Activated naive CD4-positive, alpha-beta T cell (primary cell): ENCODE results near the gene EN2.

Experiments
- DNase-seq, 4 experiments: peaks; one replicate each; lab custom pipeline; 2025; lab: John Stamatoyannopoulos, UW

Gene EN2

GRCh38 chr7:155486783-155487508, 29.0 kb downstream of the EN2 start:
- no peak for DNase-seq

GRCh38 chr7:155487509-155488482, 29.9 kb downstream of the EN2 start:
- DNase-seq, result no peak

- no peak for DNase-seq
Observed at GRCh38 chr7:155488483-155489127, 30.7 kb downstream of the EN2 start.

- no peak for DNase-seq
Observed at GRCh38 chr7:155489158-155489840, 31.4 kb downstream of the EN2 start.

GRCh38 chr7:155489862-155490696, 32.1 kb downstream of the EN2 start:
- no peak for DNase-seq

- DNase-seq, result no peak
Observed at GRCh38 chr7:155490697-155491628, 33.0 kb downstream of the EN2 start.

GRCh38 chr7:155491812-155492211, 33.9 kb downstream of the EN2 start:
- DNase-seq, result no peak

GRCh38 chr7:155493744-155494538, 36.0 kb downstream of the EN2 start:
- DNase-seq, result no peak

GRCh38 chr7:155494551-155494950, 36.6 kb downstream of the EN2 start:
- no peak for DNase-seq

GRCh38 chr7:155495440-155496248, 37.7 kb downstream of the EN2 start:
- DNase-seq, result no peak

GRCh38 chr7:155496267-155497005, 38.5 kb downstream of the EN2 start:
- no peak for DNase-seq

GRCh38 chr7:155497149-155497901, 39.4 kb downstream of the EN2 start:
- no peak for DNase-seq

GRCh38 chr7:155505422-155505793, 47.5 kb downstream of the EN2 start:
- no peak for DNase-seq

GRCh38 chr7:155506854-155507337, 49.0 kb downstream of the EN2 start:
- DNase-seq, result no peak

GRCh38 chr7:155507576-155507975, 49.6 kb downstream of the EN2 start:
- DNase-seq, result no peak
